HG02642 (cell line): Measurements from ENCODE around the gene TRABD2B.
A peak's percentile ranks its signal among the peaks of the same experiment; 100 is the strongest.

Experiments used
- ATAC-seq: cut with Tn5 transposase; IDR thresholded peaks from one replicate; pipeline ENCODE4 v1.9.1; 2021; ENCODE audit warnings: mild to moderate bottlenecking; ENCODE audit not compliant: unreplicated experiment, poor library complexity

Gene TRABD2B

GRCh38 chr1:47753808-47754207 is 243.4 kb downstream of the TRABD2B start:
- no peak for ATAC-seq

- ATAC-seq: no peak
Measured at GRCh38 chr1:47752559-47752958, 244.6 kb downstream of the TRABD2B start.

GRCh38 chr1:47751996-47752451 is 245.2 kb downstream of the TRABD2B start:
- ATAC-seq: no peak

- no peak for ATAC-seq
Measured at GRCh38 chr1:47751193-47751592, 246.0 kb downstream of the TRABD2B start.

- ATAC-seq: no peak
Measured at GRCh38 chr1:47745715-47746609, 251.2 kb downstream of the TRABD2B start.

GRCh38 chr1:47742890-47743760 is 254.1 kb downstream of the TRABD2B start:
- no peak for ATAC-seq

GRCh38 chr1:47738560-47739182 is 258.5 kb downstream of the TRABD2B start:
- ATAC-seq: no peak

GRCh38 chr1:47732489-47732888 is 264.7 kb downstream of the TRABD2B start:
- no peak for ATAC-seq

GRCh38 chr1:47731730-47732129 is 265.5 kb downstream of the TRABD2B start:
- ATAC-seq: no peak

GRCh38 chr1:47729685-47730084 is 267.5 kb downstream of the TRABD2B start:
- no peak for ATAC-seq

- no peak for ATAC-seq
Measured at GRCh38 chr1:47727697-47728085, 269.5 kb downstream of the TRABD2B start.

- no peak for ATAC-seq
Measured at GRCh38 chr1:47727051-47727696, 270.0 kb downstream of the TRABD2B start.

GRCh38 chr1:47725992-47726855 is 271.0 kb downstream of the TRABD2B start:
- peak; percentile 80 for ATAC-seq

- ATAC-seq: no peak
Measured at GRCh38 chr1:47725511-47725991, 271.6 kb downstream of the TRABD2B start.

- no peak for ATAC-seq
Measured at GRCh38 chr1:47725000-47725473, 272.1 kb downstream of the TRABD2B start.

- ATAC-seq: no peak
Measured at GRCh38 chr1:47724432-47724999, 272.7 kb downstream of the TRABD2B start.

- no peak for ATAC-seq
Measured at GRCh38 chr1:47722909-47723580, 274.1 kb downstream of the TRABD2B start.

- no peak for ATAC-seq
Measured at GRCh38 chr1:47722101-47722500, 275.1 kb downstream of the TRABD2B start.
